Activated CD4-positive, alpha-beta T cell treated with anti-CD3 and anti-CD28 coated beads, Interleukin-2, Interleukin-4, amounts not matched to agents 100 ng/mL and 50 ng/mL, durations not matched to agents 16 hours and 8 hours (primary cell): ENCODE results near the gene MAN2A2.
"Not testable (repeated sequence)": the region's sequence is repeated elsewhere in the genome, so short reads cannot be mapped to it uniquely, and the experiment has no call there.

Experiments
- DNase-seq: peaks from one replicate; pipeline ENCODE4 v3.0.0-alpha.2; 2020; ENCODE audit warnings: low spot score

Gene MAN2A2

GRCh38 chr15:90905306-90906180 is 2.4 kb downstream of the MAN2A2 start:
- DNase-seq = no peak

- no peak for DNase-seq
Measured at GRCh38 chr15:90906181-90906849, 3.2 kb downstream of the MAN2A2 start.

- DNase-seq = no peak
Measured at GRCh38 chr15:90907051-90907660, 4.1 kb downstream of the MAN2A2 start.

- DNase-seq = no peak
Measured at GRCh38 chr15:90907838-90908507, 4.9 kb downstream of the MAN2A2 start.

GRCh38 chr15:90909449-90909848 is 6.3 kb downstream of the MAN2A2 start:
- DNase-seq = not testable (repeated sequence)

DNA sequence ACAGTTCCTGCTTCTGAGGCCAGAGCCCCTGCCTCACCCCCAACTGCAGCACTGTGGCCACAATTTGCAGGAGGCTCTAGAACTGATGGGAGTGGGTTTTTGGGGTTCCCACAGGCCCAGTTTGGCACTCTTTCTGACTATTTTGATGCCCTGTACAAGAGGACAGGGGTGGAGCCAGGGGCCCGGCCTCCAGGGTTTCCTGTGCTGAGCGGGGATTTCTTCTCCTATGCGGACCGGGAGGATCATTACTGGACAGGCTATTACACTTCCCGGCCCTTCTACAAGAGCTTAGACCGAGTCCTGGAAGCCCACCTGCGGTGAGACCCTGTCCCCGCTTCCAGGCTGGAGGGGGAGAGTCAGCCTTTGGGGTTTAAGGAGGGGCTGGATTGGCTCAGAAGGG is 6.9 kb downstream of the MAN2A2 start:
- no peak for DNase-seq

- DNase-seq = no peak
Measured at GRCh38 chr15:90910441-90911301, 7.6 kb downstream of the MAN2A2 start.

- no peak for DNase-seq
Measured at GRCh38 chr15:90911302-90911623, 8.2 kb downstream of the MAN2A2 start.

GRCh38 chr15:90911906-90912769 is 9.0 kb downstream of the MAN2A2 start:
- DNase-seq = no peak

DNA sequence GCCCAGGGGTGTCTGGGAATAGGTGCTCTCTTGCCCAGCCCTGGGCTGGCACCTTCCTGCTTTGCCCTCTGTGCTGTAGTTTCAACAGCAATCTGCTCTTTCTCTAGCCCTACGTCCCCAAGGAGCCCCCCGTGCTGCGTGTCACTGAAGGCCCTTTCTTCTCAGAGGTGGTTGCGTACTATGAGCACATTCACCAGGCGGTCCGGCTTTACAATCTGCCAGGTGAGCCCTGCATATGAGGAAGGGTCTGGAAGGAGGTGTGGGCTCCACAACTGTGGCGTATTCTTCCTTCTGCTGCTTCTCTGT is 9.6 kb downstream of the MAN2A2 start:
- no peak for DNase-seq

- DNase-seq = no peak
Measured at GRCh38 chr15:90913398-90913944, 10.4 kb downstream of the MAN2A2 start.

DNA sequence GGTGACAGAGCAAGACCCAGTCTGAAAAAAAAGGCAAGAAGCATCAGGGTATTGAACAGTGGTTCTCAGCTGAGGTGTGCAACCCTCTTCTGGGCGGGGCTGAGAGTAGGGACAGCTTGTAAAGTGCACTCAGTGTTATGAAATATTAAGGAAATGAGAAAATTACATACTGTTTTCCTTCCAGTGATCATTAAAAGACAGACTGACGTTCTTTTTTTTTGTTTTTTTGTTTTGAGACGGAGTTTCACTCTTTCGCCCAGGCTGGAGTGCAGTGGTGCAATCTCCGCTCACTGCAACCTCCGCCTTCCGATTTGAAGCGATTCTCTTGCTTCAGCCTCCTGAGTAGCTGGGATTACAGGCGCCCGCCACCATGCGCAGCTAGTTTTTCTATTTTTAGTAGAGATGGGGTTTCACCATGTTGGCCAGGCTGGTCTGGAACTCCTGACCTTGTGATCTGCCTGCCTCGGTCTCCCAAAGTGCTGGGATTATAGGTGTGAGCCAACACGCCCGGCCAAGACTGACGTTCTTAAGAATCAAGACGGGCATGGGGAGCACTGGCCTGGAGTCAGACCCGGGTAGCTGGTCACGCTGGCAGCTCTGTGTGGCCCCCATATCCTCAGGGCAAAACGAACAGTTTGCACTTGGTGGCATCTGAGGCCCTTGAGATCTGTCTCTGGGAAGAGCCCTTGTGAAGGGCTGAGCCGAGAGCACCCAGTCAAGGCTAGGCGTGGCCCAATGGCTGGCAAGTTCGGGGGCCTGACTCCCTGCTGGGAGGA is 11.4 kb downstream of the MAN2A2 start:
- DNase-seq = no peak

DNA sequence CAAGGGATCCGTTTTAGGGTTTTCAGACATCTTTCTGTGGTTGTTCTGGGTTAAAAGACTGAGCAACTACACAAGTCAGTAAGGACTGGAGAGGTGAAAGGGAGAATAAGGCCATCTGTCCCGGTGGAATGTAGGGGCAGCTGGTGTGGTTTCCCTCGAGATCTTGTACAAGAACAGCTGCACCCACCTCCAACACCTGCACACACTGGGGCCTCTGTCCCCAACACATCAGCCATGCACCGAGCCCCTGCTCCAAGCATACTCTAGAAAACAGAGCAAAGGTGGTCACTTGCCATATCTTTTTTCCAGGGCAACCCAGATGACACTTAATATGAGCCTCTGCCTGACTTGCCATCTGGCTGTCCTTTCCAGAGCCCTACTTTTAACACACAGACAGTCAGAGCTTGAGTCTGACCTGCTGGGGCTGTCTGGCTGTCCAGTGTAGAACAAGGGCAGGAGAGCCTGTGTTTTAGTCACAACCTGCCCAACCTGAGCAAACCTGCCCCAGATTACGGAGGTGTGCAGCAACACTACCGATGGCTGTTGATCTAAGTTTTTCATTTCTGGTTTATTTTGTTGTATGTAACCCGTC is 12.2 kb downstream of the MAN2A2 start:
- no peak for DNase-seq

GRCh38 chr15:90915808-90916440 is 12.8 kb downstream of the MAN2A2 start:
- no peak for DNase-seq

DNA sequence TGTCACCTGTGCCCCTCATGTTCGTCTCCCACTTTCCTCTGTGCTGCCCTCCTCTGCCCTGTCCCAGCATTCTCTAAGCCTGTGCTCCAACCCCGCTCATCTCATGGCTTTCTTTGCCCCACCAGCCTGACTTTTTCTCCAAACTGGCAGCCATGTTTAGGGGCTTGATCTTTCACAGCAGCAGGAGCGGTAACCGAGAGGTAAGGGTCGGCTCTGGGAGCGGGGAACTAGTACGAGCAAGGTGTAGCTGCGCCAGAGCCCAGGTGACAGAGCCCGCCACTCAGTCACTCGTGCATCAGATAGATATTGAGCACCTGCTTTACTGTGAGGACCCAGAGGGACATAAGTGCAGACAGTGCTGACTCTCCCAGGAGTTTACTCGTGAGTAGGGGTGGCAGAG is 13.4 kb downstream of the MAN2A2 start:
- DNase-seq = no peak

GRCh38 chr15:90917569-90917968 is 14.5 kb downstream of the MAN2A2 start:
- no peak for DNase-seq

DNA sequence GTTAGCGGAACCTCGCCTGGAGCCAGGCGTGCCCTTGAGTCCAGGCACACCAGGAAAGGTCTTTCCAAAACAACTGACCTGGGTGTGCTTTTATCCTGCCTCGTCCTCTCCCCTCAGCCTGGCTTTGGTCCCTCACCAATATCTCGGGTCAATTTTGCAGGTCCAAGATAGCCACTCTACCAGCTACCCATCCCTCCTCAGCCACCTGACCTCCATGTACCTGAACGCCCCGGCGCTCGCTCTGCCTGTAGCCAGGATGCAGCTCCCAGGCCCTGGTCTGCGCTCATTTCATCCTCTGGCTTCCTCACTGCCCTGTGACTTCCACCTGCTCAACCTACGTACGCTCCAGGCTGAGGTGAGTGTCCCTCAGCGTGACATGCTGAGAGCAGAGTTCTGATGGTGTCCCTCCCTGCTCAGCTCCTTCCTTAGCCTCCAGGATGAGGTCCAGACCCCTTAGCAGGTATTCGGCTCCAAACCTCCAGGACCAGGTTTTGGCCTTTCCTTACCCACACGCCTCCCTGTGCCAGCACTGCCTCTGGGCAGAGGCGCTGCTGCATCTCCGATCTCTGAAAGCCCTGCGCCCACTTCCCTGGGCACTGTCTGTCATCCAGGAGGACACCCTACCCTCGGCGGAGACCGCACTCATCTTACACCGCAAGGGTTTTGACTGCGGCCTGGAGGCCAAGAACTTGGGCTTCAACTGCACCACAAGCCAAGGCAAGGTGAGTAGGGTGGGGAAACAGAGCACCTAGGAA is 15.1 kb downstream of the MAN2A2 start:
- no peak for DNase-seq

- DNase-seq = no peak
Measured at GRCh38 chr15:90918835-90919234, 15.7 kb downstream of the MAN2A2 start.
